Glomerular visceral epithelial cell (primary cell): ENCODE results near the gene TAB2.
"Not testable (repeated sequence)": the region's sequence is repeated elsewhere in the genome, so short reads cannot be mapped to it uniquely, and the experiment has no call there.

Experiments used
- DNase-seq: peaks from one replicate; pipeline ENCODE4 v3.0.0-alpha.2; 2016; ENCODE audit errors: extremely low spot score

The TAB2 gene

DNA sequence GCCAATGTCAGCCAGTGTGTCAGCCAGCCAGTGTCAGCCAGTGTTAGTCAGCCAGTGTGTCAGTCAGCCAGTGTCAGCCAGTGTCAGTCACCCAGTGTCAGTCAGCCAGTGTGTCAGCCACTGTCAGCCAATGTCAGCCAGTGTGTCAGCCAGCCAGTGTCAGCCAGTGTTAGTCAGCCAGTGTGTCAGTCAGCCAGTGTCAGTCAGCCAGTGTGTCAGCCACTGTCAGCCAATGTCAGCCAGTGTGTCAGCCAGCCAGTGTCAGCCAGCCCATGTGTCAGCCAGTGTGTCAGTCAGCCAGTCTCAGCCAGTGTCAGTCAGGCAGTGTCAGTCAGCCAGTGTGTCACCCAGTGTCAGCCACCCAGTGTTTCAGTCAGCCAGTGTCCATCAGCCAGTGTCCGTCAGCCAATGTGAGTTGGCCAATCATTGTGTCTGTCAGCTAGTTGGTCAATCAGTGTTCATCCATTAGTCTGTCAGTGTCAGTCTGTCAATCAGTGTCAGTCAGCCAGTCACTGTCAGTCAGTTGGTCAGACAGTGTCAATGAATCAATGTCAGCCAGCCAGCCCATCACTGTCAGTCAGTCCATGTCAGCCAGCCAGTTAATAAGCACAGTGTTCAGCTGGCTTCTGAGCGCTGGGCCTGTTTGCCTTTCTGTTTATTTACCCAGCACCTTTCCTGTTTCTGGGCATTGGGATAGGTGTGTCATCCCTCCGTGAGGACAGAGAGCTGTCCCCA is 127.0 kb downstream of the TAB2 start:
- not testable (repeated sequence) for DNase-seq

DNA sequence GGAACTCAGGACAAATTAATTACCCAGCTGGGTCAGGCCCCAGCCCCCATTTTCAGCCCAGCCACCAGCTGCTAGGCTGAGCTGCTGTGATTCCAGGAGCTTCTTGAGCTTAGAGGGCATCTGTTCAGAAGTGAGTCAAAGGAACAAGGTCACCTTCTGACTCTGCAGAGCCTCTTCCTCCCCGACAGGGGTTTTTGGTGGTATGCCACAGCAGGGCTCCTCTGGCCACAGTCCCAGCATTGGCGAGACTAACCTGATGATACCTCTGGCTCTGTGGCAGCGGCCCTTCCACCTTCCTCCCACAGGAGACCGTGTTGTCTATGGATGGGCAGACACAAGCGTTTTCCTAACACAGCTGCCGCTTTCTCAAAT is 127.6 kb downstream of the TAB2 start:
- DNase-seq: no peak

GRCh38 chr6:149445573-149445972 is 128.1 kb downstream of the TAB2 start:
- no peak for DNase-seq

- DNase-seq: no peak
Observed at GRCh38 chr6:149446791-149447376, 129.4 kb downstream of the TAB2 start.

DNA sequence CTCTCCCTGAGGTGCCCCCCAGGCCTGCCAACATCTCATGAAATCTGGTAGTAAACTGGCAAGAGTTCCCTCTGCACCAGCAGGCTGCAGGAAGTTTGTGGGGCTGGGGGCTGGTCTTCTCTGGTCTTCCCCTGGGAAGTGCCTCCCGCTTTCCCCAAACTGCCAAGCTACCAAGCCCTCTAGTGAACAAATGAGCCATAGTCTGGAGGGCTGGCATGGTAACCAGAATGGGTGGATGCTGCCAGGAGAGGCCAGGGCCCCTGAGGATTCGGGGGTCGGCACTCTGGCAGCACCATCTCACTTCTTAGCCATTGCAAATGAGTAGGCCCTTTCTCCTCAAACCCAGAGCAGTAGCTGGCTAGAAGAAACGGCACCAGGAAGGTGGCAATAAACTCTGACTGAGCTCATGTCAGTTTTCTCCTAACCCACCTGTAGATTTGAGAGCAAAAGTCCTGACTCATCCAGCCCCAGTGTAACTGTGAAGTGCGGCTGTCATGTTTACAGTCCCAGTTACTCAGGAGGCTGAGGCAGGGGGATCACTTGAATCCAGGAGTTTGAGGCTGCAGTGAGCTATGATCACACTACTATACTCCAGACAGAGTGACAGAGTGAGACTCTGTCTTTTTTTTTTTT is 131.4 kb downstream of the TAB2 start:
- DNase-seq: no peak

- no peak for DNase-seq
Observed at GRCh38 chr6:149449831-149450678, 132.5 kb downstream of the TAB2 start.

- no peak for DNase-seq
Observed at GRCh38 chr6:149450679-149451375, 133.3 kb downstream of the TAB2 start.

DNA sequence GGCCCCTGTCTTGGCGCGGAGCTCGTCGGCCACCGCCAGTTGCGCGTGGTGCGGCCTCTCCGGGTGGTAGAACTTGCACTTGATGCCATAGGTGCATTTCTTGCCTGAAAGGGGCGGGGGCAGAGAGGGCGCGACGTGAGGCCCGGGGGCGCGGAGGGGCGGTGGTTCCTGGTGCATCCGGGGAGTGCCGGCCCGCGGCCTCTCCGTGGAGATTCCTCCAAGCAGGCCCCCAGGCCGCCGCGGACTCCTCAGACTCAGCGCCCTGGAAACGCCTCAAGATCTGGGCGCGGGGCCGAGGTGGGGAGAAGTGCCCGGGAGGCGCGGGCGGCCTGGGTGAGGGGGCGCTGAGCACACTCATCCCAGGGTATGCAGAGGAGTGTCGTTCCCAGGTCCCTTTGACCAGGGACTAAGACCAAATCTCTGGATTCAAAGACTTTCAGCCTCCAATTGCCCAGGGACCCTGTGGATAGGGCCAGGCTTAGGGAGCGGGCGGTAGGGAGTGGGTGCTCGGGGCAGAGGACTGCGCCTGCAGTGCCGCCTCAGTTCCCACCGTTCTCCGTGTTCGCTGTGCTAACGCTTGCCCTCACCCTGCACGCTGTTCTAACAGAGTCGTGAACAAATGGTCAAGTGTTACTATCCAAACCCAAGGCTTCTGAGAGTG is 134.0 kb downstream of the TAB2 start:
- no peak for DNase-seq

GRCh38 chr6:149452037-149452939 is 134.8 kb downstream of the TAB2 start:
- no peak for DNase-seq

GRCh38 chr6:149453597-149454345 is 136.3 kb downstream of the TAB2 start:
- no peak for DNase-seq

DNA sequence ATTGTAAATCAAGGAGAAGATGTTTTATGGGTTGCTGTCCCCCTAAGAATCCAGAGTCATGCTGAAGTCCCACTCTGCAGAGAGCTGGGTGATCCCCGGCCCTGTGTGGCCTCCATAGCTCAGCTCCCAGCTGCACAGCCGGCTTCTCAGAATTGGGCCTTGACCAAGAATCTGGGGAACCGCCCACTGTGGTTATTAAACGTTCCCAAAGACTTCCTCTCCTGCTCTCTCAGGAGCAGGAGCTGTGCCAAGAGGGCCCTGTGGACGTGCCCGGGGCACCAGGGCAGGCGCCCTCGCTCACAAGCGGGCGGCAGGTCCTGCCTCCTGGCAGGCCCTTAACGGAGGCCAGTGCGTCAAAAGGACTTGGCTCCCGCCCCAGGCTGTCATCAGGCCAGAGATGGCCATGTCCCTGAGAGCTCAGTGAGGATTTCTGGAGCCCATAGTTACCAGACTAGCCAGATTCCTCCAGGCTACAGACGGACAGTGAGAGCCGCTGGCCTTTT is 136.9 kb downstream of the TAB2 start:
- peak; percentile 90 for DNase-seq

- DNase-seq: no peak
Observed at GRCh38 chr6:149455031-149455732, 137.7 kb downstream of the TAB2 start.

DNA sequence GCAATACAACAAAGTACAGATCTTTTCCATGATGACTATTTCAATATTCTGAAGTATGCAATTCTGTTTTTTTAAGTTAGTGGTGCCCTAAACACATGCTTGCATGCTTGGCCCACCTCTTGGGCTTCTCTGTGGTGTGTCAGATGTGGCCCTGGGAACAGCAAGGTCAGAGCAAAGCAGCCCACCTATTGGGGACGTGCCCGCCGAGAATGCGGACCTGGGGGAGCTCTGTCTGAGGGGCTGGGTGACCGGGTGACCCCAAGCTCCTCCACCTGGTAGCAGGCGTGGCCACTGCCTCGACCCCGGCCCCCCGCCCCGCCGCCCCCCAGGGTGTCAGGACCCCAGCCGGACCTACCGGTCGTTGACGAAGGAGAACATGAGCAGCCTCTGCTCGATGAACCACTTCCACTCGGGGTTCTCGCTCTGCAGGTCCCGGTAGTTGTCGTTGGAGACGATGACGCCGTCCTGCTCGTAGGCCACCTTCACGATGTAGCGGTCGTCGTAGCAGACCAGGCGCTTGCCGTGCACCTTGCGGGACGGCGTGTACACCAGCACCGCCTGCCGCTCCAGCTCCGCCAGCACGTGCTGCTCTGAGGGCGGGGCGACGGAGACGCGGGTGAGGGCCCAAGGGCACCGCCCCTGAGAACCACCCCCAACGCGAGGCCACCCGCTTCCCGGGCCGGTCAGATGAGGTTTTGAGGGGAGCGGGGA is 139.0 kb downstream of the TAB2 start:
- no peak for DNase-seq

- DNase-seq: no peak
Observed at GRCh38 chr6:149457316-149457884, 139.9 kb downstream of the TAB2 start.

DNA sequence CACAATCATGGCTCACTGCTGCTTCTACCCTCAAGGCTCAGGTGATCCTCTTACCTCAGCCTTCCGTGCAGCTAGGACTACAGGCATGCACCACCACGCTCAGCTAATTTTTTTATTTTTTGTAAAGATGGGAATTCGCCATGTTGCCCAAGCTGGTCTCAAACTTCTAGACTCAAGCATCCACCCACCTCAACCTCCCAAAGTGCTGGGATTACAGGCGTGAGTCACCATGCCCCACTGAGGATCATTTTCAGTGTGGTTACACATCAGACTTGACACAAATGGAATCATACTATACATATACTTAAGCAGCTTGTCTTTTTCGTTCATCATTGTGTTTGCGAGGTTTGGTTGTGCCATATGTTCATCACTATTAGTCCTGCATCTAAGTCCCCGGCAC is 140.7 kb downstream of the TAB2 start:
- DNase-seq: no peak

DNA sequence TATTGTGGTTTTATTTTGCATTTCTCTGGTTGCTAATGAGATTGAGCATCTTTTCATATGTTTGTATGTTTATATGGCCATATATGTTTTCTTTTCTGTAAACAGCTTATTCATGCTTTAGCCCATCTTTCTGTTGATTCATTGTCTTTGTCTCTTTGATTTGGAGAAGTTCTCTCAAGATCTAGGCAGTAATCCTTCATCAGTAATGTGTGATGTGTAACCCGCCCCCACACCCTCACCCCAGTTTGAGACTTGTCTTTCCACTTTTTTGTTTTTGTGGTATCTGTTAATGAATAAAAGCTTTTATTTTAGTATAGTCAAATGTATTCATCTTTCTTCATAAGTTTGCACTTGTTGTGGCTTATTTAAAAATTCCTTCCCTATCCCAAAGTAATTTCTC is 141.3 kb downstream of the TAB2 start:
- DNase-seq: no peak

GRCh38 chr6:149459761-149460160 is 142.2 kb downstream of the TAB2 start:
- no peak for DNase-seq

- DNase-seq: not testable (repeated sequence)
Observed at GRCh38 chr6:149460249-149460648, 142.7 kb downstream of the TAB2 start.
